HepG2 (cell line): ENCODE data around the gene BOLA3. TPM values are rescaled to one million over a fixed set of nuclear protein-coding genes. Genes with fewer than 3 reads are reported as not detected.

Experiments used
- ESRRA ChIP-seq: sonication (generic); formaldehyde crosslinking; IDR thresholded peaks from 2 replicates; pipeline ENCODE4 v1.5.1; 2020; ENCODE audit warnings: mild to moderate bottlenecking, low read depth, missing genetic modification reagents
- MED8 ChIP-seq: sonication (generic); formaldehyde crosslinking; IDR thresholded peaks from 2 replicates; pipeline ENCODE4 v1.8.1; 2023; ENCODE audit warnings: mild to moderate bottlenecking, missing genetic modification reagents; ENCODE audit not compliant: insufficient replicate concordance
- NKX3-1 ChIP-seq: sonication (generic); formaldehyde crosslinking; IDR thresholded peaks from 2 replicates; pipeline ENCODE4 v1.5.0; 2020; ENCODE audit warnings: missing genetic modification reagents
- ZHX1 ChIP-seq: sonication (generic); formaldehyde crosslinking; IDR thresholded peaks from 2 replicates; pipeline ENCODE4 v1.8.1; 2022; ENCODE audit warnings: low read depth, mild to moderate bottlenecking, missing genetic modification reagents
- ZNF589 ChIP-seq: sonication (generic); formaldehyde crosslinking; conservative IDR thresholded peaks from 2 replicates; pipeline ENCODE4 v1.8.0; 2022; ENCODE audit warnings: mild to moderate bottlenecking, moderate library complexity, missing genetic modification reagents
- polyA plus RNA-seq, 8 experiments: library from polyadenylated mRNA; depleted of rRNA in 3 of 8; stranded (reverse) in 7 of 8; unstranded in 1 of 8; fragments of >200 nt; fragmentation: Illumina TruSeq in 4 of 8; extraction: Trizol in 4 of 8; gene quantifications; 2 replicates each; pipeline versions ENCODE4 v1.2.1 to v1.2.3, GENCODE V29; 2011 to 2016; ENCODE audit warnings: low read depth in 4 of 8, missing spikeins in 1 of 8, mixed read lengths in 1 of 8; ENCODE audit not compliant: insufficient read depth in 1 of 8
- total RNA-seq, 5 experiments: library from RNA; depleted of rRNA; stranded (reverse); fragments of >200 nt; fragmentation: Illumina TruSeq; extraction: Trizol; gene quantifications; 2 replicates each; pipeline ENCODE4 v1.2.3, GENCODE V29; 2016; ENCODE audit warnings: low read depth in 1 of 5
- TF ChIP-seq, protein P1 (sequence below): sonication (generic); formaldehyde crosslinking; IDR thresholded peaks from 2 replicates; pipeline ENCODE4 v1.5.1; 2020; ENCODE audit warnings: mild to moderate bottlenecking, missing genetic modification reagents, borderline replicate concordance

The BOLA3 gene
- total and polyA plus RNA-seq, 2 of the 13 experiments (the other 11 are each of a cell fraction or from before 2014, with no cell fraction given) = 89.7 to 170 TPM

DNA sequence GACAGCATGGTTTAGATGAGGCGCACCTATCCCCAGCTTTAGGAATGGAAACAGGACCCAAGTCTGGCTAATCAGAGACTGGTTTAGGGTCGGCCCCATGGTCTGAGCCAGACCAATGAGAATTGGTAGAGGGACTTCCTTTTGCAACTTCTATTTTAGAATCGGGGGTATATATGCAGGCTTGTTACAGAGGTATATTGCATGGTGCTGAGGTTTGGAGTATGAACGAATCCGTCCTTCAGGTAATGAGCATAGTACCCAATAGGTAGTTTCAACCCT lies 1.5 kb upstream of the BOLA3 start (continued):
- TF ChIP-seq, protein P1, sequence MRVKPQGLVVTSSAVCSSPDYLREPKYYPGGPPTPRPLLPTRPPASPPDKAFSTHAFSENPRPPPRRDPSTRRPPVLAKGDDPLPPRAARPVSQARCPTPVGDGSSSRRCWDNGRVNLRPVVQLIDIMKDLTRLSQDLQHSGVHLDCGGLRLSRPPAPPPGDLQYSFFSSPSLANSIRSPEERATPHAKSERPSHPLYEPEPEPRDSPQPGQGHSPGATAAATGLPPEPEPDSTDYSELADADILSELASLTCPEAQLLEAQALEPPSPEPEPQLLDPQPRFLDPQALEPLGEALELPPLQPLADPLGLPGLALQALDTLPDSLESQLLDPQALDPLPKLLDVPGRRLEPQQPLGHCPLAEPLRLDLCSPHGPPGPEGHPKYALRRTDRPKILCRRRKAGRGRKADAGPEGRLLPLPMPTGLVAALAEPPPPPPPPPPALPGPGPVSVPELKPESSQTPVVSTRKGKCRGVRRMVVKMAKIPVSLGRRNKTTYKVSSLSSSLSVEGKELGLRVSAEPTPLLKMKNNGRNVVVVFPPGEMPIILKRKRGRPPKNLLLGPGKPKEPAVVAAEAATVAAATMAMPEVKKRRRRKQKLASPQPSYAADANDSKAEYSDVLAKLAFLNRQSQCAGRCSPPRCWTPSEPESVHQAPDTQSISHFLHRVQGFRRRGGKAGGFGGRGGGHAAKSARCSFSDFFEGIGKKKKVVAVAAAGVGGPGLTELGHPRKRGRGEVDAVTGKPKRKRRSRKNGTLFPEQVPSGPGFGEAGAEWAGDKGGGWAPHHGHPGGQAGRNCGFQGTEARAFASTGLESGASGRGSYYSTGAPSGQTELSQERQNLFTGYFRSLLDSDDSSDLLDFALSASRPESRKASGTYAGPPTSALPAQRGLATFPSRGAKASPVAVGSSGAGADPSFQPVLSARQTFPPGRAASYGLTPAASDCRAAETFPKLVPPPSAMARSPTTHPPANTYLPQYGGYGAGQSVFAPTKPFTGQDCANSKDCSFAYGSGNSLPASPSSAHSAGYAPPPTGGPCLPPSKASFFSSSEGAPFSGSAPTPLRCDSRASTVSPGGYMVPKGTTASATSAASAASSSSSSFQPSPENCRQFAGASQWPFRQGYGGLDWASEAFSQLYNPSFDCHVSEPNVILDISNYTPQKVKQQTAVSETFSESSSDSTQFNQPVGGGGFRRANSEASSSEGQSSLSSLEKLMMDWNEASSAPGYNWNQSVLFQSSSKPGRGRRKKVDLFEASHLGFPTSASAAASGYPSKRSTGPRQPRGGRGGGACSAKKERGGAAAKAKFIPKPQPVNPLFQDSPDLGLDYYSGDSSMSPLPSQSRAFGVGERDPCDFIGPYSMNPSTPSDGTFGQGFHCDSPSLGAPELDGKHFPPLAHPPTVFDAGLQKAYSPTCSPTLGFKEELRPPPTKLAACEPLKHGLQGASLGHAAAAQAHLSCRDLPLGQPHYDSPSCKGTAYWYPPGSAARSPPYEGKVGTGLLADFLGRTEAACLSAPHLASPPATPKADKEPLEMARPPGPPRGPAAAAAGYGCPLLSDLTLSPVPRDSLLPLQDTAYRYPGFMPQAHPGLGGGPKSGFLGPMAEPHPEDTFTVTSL = no peak
- no peak for TF ChIP-seq ZHX1 (CRISPR knock-in tag)
- no peak for TF ChIP-seq MED8 (CRISPR knock-in tag)
- TF ChIP-seq NKX3-1 (CRISPR knock-in tag) = no peak
- TF ChIP-seq ZNF589 = no peak
- no peak for TF ChIP-seq ESRRA
